Raji (cell line): ENCODE data around the gene GFY.
A peak's percentile ranks its signal among the peaks of the same experiment; 100 is the strongest.

ENCODE experiments used
- POLR2A ChIP-seq: IDR thresholded peaks from 2 replicates; pipeline ENCODE4 v1.6.1; 2011; ENCODE audit warnings: low read depth, low read length, control low read depth; ENCODE audit not compliant: insufficient read depth

Gene GFY

GRCh38 chr19:49398931-49399330 is 26.3 kb upstream of the GFY start:
- TF ChIP-seq POLR2A, result no peak

- TF ChIP-seq POLR2A, result no peak
Measured at GRCh38 chr19:49400029-49400428, 25.2 kb upstream of the GFY start.

GRCh38 chr19:49403404-49404187 is 21.6 kb upstream of the GFY start:
- no peak for TF ChIP-seq POLR2A

GRCh38 chr19:49407079-49407478 is 18.1 kb upstream of the GFY start:
- TF ChIP-seq POLR2A, result no peak

- TF ChIP-seq POLR2A, result no peak
Measured at GRCh38 chr19:49407482-49408015, 17.6 kb upstream of the GFY start.

- 0 out of 2 replicates have a peak, but pooled peaks have one; percentile 9 for TF ChIP-seq POLR2A
Measured at GRCh38 chr19:49408816-49409440, 16.3 kb upstream of the GFY start.

- TF ChIP-seq POLR2A, result 0 out of 2 replicates have a peak, but pooled peaks have one; percentile 5
Measured at GRCh38 chr19:49409441-49410029, 15.7 kb upstream of the GFY start.

- no peak for TF ChIP-seq POLR2A
Measured at GRCh38 chr19:49411681-49412326, 13.4 kb upstream of the GFY start.

- no peak for TF ChIP-seq POLR2A
Measured at GRCh38 chr19:49413348-49413747, 11.8 kb upstream of the GFY start.

GRCh38 chr19:49414256-49414655 is 10.9 kb upstream of the GFY start:
- no peak for TF ChIP-seq POLR2A

- no peak for TF ChIP-seq POLR2A
Measured at GRCh38 chr19:49415102-49415809, 9.9 kb upstream of the GFY start.

- TF ChIP-seq POLR2A, result no peak
Measured at GRCh38 chr19:49415810-49416200, 9.4 kb upstream of the GFY start.

GRCh38 chr19:49417088-49417487 is 8.1 kb upstream of the GFY start:
- TF ChIP-seq POLR2A, result no peak

GRCh38 chr19:49418511-49418910 is 6.7 kb upstream of the GFY start:
- no peak for TF ChIP-seq POLR2A

GRCh38 chr19:49419173-49419572 is 6.0 kb upstream of the GFY start:
- TF ChIP-seq POLR2A, result no peak
